HEK293T (cell line): ENCODE data around the gene AGBL4.

ENCODE experiments used
- CTCF ChIA-PET: fragments of 350-600 bp; formaldehyde crosslinking; extraction: SDS; loops from one replicate; lab custom pipeline; 2021; ENCODE audit warnings: antibody characterized with exemption, inconsistent platforms; lab: Yijun Ruan, JAX
- POLR2A ChIA-PET: fragments of 350-600 bp; formaldehyde crosslinking; extraction: SDS; loops from one replicate; lab custom pipeline; 2020; ENCODE audit warnings: antibody characterized with exemption, inconsistent platforms; lab: Yijun Ruan, JAX
- DNase-seq: peaks from one replicate; pipeline ENCODE4 v3.0.0; 2012; ENCODE audit warnings: mixed read lengths; ENCODE audit errors: extremely low spot score
- ARNT ChIP-seq: fragments of 450-650 bp; IDR thresholded peaks from 2 replicates; pipeline ENCODE4 v1.6.1; 2017; ENCODE audit warnings: mild to moderate bottlenecking
- BHLHE40 ChIP-seq: fragments of 450-650 bp; IDR thresholded peaks from 2 replicates; pipeline ENCODE4 v1.6.1; 2016; ENCODE audit warnings: mild to moderate bottlenecking, moderate library complexity, borderline replicate concordance
- CTBP1 ChIP-seq: fragments of 450-650 bp; IDR thresholded peaks from 2 replicates; pipeline ENCODE4 v1.6.1; 2016; ENCODE audit warnings: borderline replicate concordance
- ELF4 ChIP-seq: fragments of 450-650 bp; IDR thresholded peaks from 2 replicates; pipeline ENCODE4 v1.6.1; 2017; ENCODE audit warnings: antibody characterized with exemption
- FOXA1 ChIP-seq: fragments of 450-650 bp; IDR thresholded peaks from 2 replicates; pipeline ENCODE4 v1.6.1; 2016; ENCODE audit warnings: mild to moderate bottlenecking
- FOXK2 ChIP-seq: fragments of 450-650 bp; IDR thresholded peaks from 2 replicates; pipeline ENCODE4 v1.6.1; 2016; ENCODE audit warnings: mild to moderate bottlenecking
- FOXM1 ChIP-seq: fragments of 450-650 bp; IDR thresholded peaks from 2 replicates; pipeline ENCODE4 v1.6.1; 2017; ENCODE audit warnings: mild to moderate bottlenecking, borderline replicate concordance
- HDGF ChIP-seq: fragments of 450-650 bp; IDR thresholded peaks from 2 replicates; pipeline ENCODE4 v1.6.1; 2017; ENCODE audit warnings: antibody characterized with exemption, borderline replicate concordance
- L3MBTL2 ChIP-seq: fragments of 450-650 bp; conservative IDR thresholded peaks from 2 replicates; pipeline ENCODE4 v1.6.1; 2016; ENCODE audit warnings: mild to moderate bottlenecking
- LEF1 ChIP-seq: fragments of 450-650 bp; IDR thresholded peaks from 2 replicates; pipeline ENCODE4 v1.6.1; 2017; ENCODE audit warnings: mild to moderate bottlenecking, borderline replicate concordance
- NFRKB ChIP-seq: fragments of 450-650 bp; IDR thresholded peaks from 2 replicates; pipeline ENCODE4 v1.6.1; 2016; ENCODE audit warnings: mild to moderate bottlenecking, moderate library complexity
- SP1 ChIP-seq: fragments of 450-650 bp; IDR thresholded peaks from 2 replicates; pipeline ENCODE4 v1.6.1; 2017
- SUZ12 ChIP-seq: fragments of 450-650 bp; IDR thresholded peaks from 2 replicates; pipeline ENCODE4 v1.6.1; 2016; ENCODE audit warnings: mild to moderate bottlenecking
- TARDBP ChIP-seq: fragments of 450-650 bp; IDR thresholded peaks from 2 replicates; pipeline ENCODE4 v1.6.1; 2016
- ZNF384 ChIP-seq: fragments of 450-650 bp; IDR thresholded peaks from 2 replicates; pipeline ENCODE4 v1.6.1; 2016
- TF ChIP-seq, protein P1 (sequence below): fragments of 450-650 bp; IDR thresholded peaks from 2 replicates; pipeline ENCODE4 v1.6.1; 2016

Gene AGBL4

DNA sequence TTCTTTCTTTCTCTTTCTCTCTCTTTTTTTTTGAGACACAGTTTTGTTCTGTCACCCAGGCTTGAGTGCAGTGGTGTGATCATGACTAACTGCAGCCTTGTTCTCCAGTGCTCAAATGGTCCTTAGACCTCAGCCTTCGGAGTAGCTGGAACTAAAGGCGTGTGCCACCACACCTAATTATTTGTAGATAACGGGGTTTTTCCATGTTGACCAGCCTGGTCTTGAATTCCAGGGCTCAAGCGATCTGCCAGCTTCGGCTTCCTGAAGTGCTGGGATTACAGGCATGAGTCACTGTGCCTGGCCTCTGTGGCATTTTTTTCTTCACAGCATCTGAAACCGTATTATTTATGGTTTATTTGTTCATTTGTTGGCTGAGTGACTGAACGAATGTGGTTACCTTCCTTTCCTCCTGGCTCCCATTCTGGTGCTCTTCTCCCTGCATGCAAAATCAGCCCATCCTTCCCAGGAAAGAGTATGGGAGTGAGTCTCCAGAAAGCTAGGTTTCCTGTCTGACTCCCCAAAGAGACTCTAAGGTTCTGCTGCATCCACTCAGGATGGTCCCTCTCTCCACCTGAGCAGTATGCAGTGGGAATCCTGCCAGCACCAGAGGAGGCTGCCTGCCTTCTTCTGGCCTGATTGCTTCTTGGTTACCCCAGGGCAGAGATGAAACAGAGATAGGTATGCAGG is 1092.1 kb downstream of the AGBL4 start:
- ChIA-PET POLR2A (no interaction called here), CTCF (no interaction called here)
- DNase-seq: no peak
- TF ChIP-seq TARDBP (no peak), NFRKB (no peak), ELF4 (no peak), SP1 (no peak), ZNF384 (no peak), FOXK2 (no peak), ARNT (no peak), BHLHE40 (no peak), FOXM1 (no peak), L3MBTL2 (no peak), CTBP1 (no peak), SUZ12 (no peak), FOXA1 (no peak), HDGF (no peak)
- TF ChIP-seq, protein P1, sequence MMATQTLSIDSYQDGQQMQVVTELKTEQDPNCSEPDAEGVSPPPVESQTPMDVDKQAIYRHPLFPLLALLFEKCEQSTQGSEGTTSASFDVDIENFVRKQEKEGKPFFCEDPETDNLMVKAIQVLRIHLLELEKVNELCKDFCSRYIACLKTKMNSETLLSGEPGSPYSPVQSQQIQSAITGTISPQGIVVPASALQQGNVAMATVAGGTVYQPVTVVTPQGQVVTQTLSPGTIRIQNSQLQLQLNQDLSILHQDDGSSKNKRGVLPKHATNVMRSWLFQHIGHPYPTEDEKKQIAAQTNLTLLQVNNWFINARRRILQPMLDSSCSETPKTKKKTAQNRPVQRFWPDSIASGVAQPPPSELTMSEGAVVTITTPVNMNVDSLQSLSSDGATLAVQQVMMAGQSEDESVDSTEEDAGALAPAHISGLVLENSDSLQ: no peak

DNA sequence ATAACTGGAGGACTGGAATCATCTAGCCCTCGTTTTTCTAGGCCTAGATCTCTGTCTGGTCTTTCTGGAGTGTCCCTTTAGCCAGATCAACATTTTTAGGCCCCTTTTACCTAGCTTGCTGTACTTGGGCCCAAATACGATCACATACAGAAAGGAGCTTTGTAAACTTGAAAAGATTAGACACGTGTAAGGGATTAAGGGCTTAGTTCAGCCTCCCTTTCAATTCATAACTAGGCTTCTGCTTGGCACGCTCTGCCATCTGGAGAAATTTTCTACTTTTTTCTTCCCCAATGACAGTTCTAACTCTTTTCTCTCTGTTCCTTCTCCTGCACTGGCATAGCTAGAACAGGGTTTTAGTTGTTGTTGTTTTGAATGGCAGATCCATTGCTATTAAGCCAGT is 1093.7 kb downstream of the AGBL4 start:
- CTCF ChIA-PET: no interaction called here
- POLR2A ChIA-PET: no interaction called here
- TF ChIP-seq NFRKB (no peak), ELF4 (no peak), SP1 (no peak), L3MBTL2 (no peak), FOXK2 (no peak), FOXA1 (no peak), ARNT (no peak), BHLHE40 (no peak), ZNF384 (no peak), LEF1 (no peak)
- DNase-seq: no peak

DNA sequence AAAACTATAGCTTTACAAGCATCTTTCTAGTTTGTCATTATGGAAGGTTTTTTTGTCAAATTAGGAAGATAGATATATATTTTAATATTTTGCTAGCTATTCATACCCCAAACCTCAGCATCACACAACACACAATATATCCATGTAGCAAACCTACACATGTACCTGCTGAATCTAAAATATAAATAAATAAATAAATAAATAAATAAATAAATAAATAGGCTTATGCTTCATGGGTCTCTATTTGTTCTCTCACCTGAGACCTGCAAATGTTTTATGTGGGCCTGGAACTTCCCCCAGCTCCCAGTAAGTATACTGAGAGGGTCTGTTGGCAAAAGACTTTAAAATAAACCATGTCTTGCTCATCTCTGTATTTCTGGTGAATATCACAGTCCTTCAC is 1099.7 kb downstream of the AGBL4 start:
- CTCF ChIA-PET: interaction anchor here (1.0 kb wide), 1 partner anchor 1409 kb away, joined by 4 read pairs; no protein-coding TSS in a partner anchor
- DNase-seq: no peak
- TF ChIP-seq SP1: no peak
- no peak for TF ChIP-seq HDGF
- no peak for TF ChIP-seq CTBP1
- no peak for TF ChIP-seq ZNF384
- TF ChIP-seq ARNT: no peak
- TF ChIP-seq BHLHE40: no peak
- TF ChIP-seq SUZ12: no peak
- no peak for TF ChIP-seq ELF4
- no peak for TF ChIP-seq FOXA1
- no peak for TF ChIP-seq TARDBP
- TF ChIP-seq L3MBTL2: no peak
- TF ChIP-seq LEF1: no peak
- POLR2A ChIA-PET: no interaction called here

DNA sequence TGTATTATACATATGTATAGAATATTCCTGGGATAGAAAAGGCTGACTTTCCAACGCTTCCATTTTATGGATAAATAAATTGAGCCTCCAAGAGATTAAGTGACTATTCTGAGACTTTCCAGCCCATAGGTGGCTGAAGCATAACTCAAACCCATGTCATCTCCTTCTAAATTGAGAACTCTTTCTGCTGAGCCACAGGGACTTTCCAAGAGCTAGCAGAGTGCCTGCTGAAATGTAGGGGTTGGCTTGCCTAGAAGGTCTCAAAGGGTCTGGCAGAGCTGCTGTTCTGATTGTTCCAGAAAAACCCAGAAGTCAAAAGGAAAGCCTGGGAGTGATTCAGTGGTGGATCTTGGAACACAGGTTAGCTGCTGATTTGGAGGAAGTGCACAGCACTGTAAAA is 1100.6 kb downstream of the AGBL4 start:
- ChIA-PET POLR2A (no interaction called here), CTCF (no interaction called here)
- no peak for DNase-seq
- TF ChIP-seq FOXK2 (no peak), BHLHE40 (no peak), ZNF384 (no peak), SP1 (no peak), FOXM1 (no peak), NFRKB (no peak), ELF4 (no peak), L3MBTL2 (no peak), CTBP1 (no peak), LEF1 (no peak), ARNT (no peak), SUZ12 (no peak), HDGF (no peak), TARDBP (no peak), FOXA1 (no peak)
- TF ChIP-seq, protein P1: no peak

DNA sequence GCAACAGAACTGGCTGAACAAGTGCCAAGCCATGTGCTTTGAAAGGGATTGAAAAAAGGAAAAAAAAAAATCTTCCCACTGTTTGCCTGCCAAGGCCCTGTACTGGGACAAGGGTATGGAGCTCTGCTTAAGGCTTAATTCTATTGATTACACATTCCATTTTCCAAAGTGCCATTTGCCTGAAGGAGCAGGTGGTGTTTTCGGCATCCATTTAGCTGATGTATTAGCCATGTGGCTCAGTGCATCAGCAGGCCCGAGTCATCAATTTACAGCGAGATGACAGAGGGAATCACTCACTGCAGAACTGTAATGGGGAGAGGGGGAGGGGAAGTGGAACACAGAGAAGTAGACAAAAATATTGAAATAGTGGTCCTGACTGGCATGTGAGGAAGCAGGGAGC is 1102.9 kb downstream of the AGBL4 start:
- no peak for DNase-seq
- ChIA-PET POLR2A (no interaction called here), CTCF (interaction anchor here (0.6 kb wide), 1 partner anchor 15 kb away, joined by 6 read pairs; no protein-coding TSS in a partner anchor)
- TF ChIP-seq FOXM1: no peak
- TF ChIP-seq, protein P1: no peak
- no peak for TF ChIP-seq LEF1
- no peak for TF ChIP-seq HDGF
- TF ChIP-seq FOXK2: no peak
- TF ChIP-seq BHLHE40: no peak
- no peak for TF ChIP-seq FOXA1
- no peak for TF ChIP-seq CTBP1
- no peak for TF ChIP-seq ARNT
- TF ChIP-seq ELF4: no peak
- no peak for TF ChIP-seq SUZ12
- TF ChIP-seq TARDBP: no peak
- no peak for TF ChIP-seq SP1
- no peak for TF ChIP-seq NFRKB

DNA sequence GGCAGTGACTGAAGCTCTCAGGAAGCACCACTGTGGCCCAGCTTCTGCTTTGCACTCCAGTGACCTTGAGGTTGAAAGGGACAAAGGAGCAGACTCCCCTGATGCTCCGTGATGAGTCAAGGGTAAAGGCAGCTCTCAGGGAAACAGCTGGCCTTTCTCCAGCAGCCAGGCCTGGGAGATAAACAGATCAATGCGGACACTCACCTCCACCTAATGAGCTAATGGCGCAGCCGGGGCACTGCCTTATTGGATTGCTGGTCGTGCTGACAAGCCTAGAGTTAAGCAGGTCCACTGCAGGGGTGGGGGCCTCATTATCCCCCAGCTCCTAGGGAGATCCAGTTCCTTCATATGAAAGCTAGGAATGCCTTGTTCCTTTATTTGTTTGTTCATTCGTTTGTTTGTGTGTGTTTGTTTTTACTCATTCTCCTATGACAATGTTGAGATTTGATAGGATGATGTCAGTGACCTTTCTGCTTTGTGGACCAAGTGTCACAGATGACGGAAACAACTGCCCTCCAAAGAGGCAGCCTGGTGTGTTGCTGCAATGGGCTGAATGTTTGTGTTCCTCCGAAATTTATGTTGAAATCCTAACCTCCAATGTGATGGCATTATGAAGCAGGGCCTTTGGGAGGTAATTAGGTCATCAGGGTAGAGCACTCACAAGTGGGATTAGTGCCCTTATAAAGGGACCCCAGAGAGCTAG is 1105.7 kb downstream of the AGBL4 start:
- no peak for DNase-seq
- TF ChIP-seq ELF4 (no peak), FOXA1 (no peak), ZNF384 (no peak), ARNT (no peak), FOXK2 (no peak), FOXM1 (no peak), TARDBP (no peak), L3MBTL2 (no peak), LEF1 (no peak), NFRKB (no peak), SUZ12 (no peak), SP1 (no peak), HDGF (no peak), CTBP1 (no peak), BHLHE40 (no peak)
- TF ChIP-seq, protein P1: no peak
- CTCF ChIA-PET: no interaction called here
- POLR2A ChIA-PET: no interaction called here
